Measurements from ENCODE around the gene ITGAV.

GRCh38 chr2:186543561-186544131 lies 46.2 kb upstream of the ITGAV start:
- no peak for TF ChIP-seq CTCF (IDR thresholded peaks at IDR 0.05; ENCODE audit: extremely low read depth in 1 of 2, insufficient read depth in 1 of 2, low read depth in 1 of 2, low read length in 2 of 2)
- TF ChIP-seq MAX (IDR thresholded peaks at IDR 0.05; ENCODE audit: insufficient read depth, insufficient read length), result no peak
- TF ChIP-seq EZH2 (IDR thresholded peaks at IDR 0.05; ENCODE audit: borderline replicate concordance, low read depth, low read length, severe bottlenecking), result no peak
- TF ChIP-seq JUN (IDR thresholded peaks at IDR 0.05; ENCODE audit: borderline replicate concordance, insufficient read depth, insufficient read length, low read depth), result peak; percentile 36
- no peak for TF ChIP-seq POLR2A (IDR thresholded peaks at IDR 0.05; ENCODE audit: low read depth, low read length)
- TF ChIP-seq POLR2AphosphoS5 (IDR thresholded peaks at IDR 0.05; ENCODE audit: insufficient read depth, low read depth, low read length), result no peak
